GM12878 (cell line): ENCODE results near the gene FTO. TPM values are rescaled to one million over a fixed set of nuclear protein-coding genes. Genes with fewer than 3 reads are reported as not detected.

Experiments used
- ATAC-seq: fragments of 200-7000 bp; cut with Tn5 transposase; 3 replicates; pipeline ENCODE4 v1.9.1; 2020; ENCODE audit warnings: mild to moderate bottlenecking, moderate library complexity
- BruUV-seq: library from RNA; stranded (reverse); fragments of 400-500 nt; replicated peaks from 2 replicates; lab custom pipeline; 2021; lab: Mats Ljungman, UMichigan
- CTCF ChIA-PET: fragments of 300-600 bp; sonication (Branson Sonifier 250); formaldehyde crosslinking; extraction: SDS; loops from one replicate; lab custom pipeline; 2021; ENCODE audit warnings: inconsistent platforms; lab: Yijun Ruan, JAX
- POLR2A ChIA-PET: fragments of 350-600 bp; formaldehyde crosslinking; extraction: SDS; loops from one replicate; lab custom pipeline; 2021; ENCODE audit warnings: inconsistent platforms; lab: Charles Lee
- RAD21 ChIA-PET: fragments of 300-600 bp; sonication (Branson Sonifier 250); formaldehyde crosslinking; loops from one replicate; lab custom pipeline; 2023; ENCODE audit warnings: antibody characterized with exemption; ENCODE audit not compliant: unreplicated experiment; lab: Charles Lee
- SMC1A ChIA-PET: fragments of 300-600 bp; sonication (Branson Sonifier 250); formaldehyde crosslinking; loops from one replicate; lab custom pipeline; 2023; ENCODE audit not compliant: unreplicated experiment, uncharacterized antibody; lab: Charles Lee
- DNase-seq: peaks from one replicate; pipeline ENCODE4 v3.0.0-alpha.2; 2011; ENCODE audit warnings: low read depth, low spot score
- FAIRE-seq: peaks from 3 replicates; lab custom pipeline; 2011; peaks lifted over from hg19 to GRCh38; lab: Jason Lieb, UNC
- H2AFZ ChIP-seq: 2 replicates; pipeline ENCODE4 v1.6.0; 2011; ENCODE audit warnings: low read depth, low read length, control low read depth; ENCODE audit not compliant: control insufficient read depth
- H3K27ac ChIP-seq: 2 replicates; pipeline ENCODE4 v1.5.1; 2011; ENCODE audit warnings: control low read depth; ENCODE audit not compliant: control insufficient read depth, insufficient read depth
- H3K27me3 ChIP-seq, 2 experiments: replicated peaks in 1 of 2; 2 replicates each; pipeline versions ENCODE4 v1.6.0 to v1.6.1; 2011; ENCODE audit warnings: low read length in 1 of 2; ENCODE audit not compliant: control insufficient read depth in 2 of 2, insufficient read depth in 2 of 2
- H3K36me3 ChIP-seq, 2 experiments: 2 replicates each; pipeline ENCODE4 v1.5.1; 2011; ENCODE audit warnings: low read length in 1 of 2; ENCODE audit not compliant: control insufficient read depth in 2 of 2, insufficient read depth in 2 of 2
- H3K4me1 ChIP-seq: 2 replicates; pipeline ENCODE4 v1.6.1; 2011; ENCODE audit warnings: mild to moderate bottlenecking, low read length, moderate library complexity, mixed read lengths; ENCODE audit not compliant: control insufficient read depth, insufficient read depth
- H3K4me2 ChIP-seq: 2 replicates; pipeline ENCODE4 v1.6.0; 2011; ENCODE audit warnings: control low read depth; ENCODE audit not compliant: control insufficient read depth, insufficient read depth
- H3K4me3 ChIP-seq: fragments of 200-600 bp; sonication (generic); 2 replicates; pipeline ENCODE4 v1.5.1; 2016
- H3K79me2 ChIP-seq: 2 replicates; pipeline ENCODE4 v1.6.0; 2011; ENCODE audit warnings: low read length; ENCODE audit not compliant: control insufficient read depth, insufficient read depth
- H3K9ac ChIP-seq: 2 replicates; pipeline ENCODE4 v1.8.0; 2011; ENCODE audit warnings: low read length, control low read depth, mixed read lengths; ENCODE audit not compliant: control insufficient read depth, insufficient read depth
- H3K9me3 ChIP-seq: replicated peaks from 3 replicates; pipeline ENCODE4 v1.5.1; 2011; ENCODE audit warnings: mild to moderate bottlenecking, low read length; ENCODE audit not compliant: control insufficient read depth, insufficient read depth
- H4K20me1 ChIP-seq: 2 replicates; pipeline ENCODE4 v1.6.0; 2011; ENCODE audit not compliant: control insufficient read depth, insufficient read depth
- BMI1 ChIP-seq: fragments of 450-650 bp; IDR thresholded peaks from 2 replicates; pipeline ENCODE4 v1.6.1; 2016; ENCODE audit warnings: mild to moderate bottlenecking, moderate library complexity, borderline replicate concordance
- NBN ChIP-seq: fragments of 450-650 bp; IDR thresholded peaks from 2 replicates; pipeline ENCODE4 v1.6.1; 2016
- SP1 ChIP-seq: IDR thresholded peaks from one replicate; pipeline ENCODE4 v1.6.1; 2011; ENCODE audit warnings: low read depth, low read length
- WGBS: methylation state at CpG from one replicate; pipeline ENCODE4 v1.1.6; 2016; ENCODE audit warnings: low lambda C conversion rate; ENCODE audit not compliant: insufficient replicate concordance, insufficient coverage; ENCODE audit errors: missing lambda C conversion rate; 5-methylcytosine and 5-hydroxymethylcytosine counted together
- in situ Hi-C: fragments of 300-500 bp; cut with MboI; formaldehyde crosslinking; loops from 9 replicates; pipeline ENCODE4 v1.14.3; 2018; ENCODE audit warnings: mixed read lengths
- intact Hi-C: fragments of 100-400 bp; cut with micrococcal nuclease; formaldehyde crosslinking; loops from one replicate; pipeline ENCODE4 v1.14.2; 2022; ENCODE audit not compliant: unreplicated experiment
- polyA plus RNA-seq, 11 experiments: library from polyadenylated mRNA; depleted of rRNA in 4 of 11; unstranded in 6 of 11; stranded (reverse) in 5 of 11; fragments of >200 nt; fragmentation: Nextera tagmentation in 4 of 11; fragmentation: Illumina TruSeq in 1 of 11; extraction: Ambion mirVana in 4 of 11; extraction: Trizol in 1 of 11; gene quantifications; 1 replicate in 1 of 11; 2 replicates in 10 of 11; pipeline versions ENCODE4 v1.2.1 to v1.2.3, GENCODE V29; 2011 to 2016; ENCODE audit warnings: inconsistent platforms in 2 of 11, missing spikeins in 2 of 11, low read depth in 1 of 11
- total RNA-seq, 4 experiments: library from RNA; depleted of rRNA in 3 of 4; stranded (reverse); fragments of >200 nt in 3 of 4; fragmentation: Illumina TruSeq in 1 of 4; extraction: Trizol in 1 of 4; gene quantifications; 2 replicates each; pipeline versions ENCODE4 v1.2.1 to v1.2.3, GENCODE V29; 2013 to 2021
- TF ChIP-seq, protein P1 (sequence below): fragments of 450-650 bp; IDR thresholded peaks from 2 replicates; pipeline ENCODE4 v1.6.1; 2017; ENCODE audit warnings: mild to moderate bottlenecking, moderate library complexity

Gene FTO
- total and polyA plus RNA-seq, 10 of the 15 experiments (the other 5 are each of a cell fraction or from before 2014, with no cell fraction given) = 20.1 to 55.0 (median 47.0) TPM

DNA sequence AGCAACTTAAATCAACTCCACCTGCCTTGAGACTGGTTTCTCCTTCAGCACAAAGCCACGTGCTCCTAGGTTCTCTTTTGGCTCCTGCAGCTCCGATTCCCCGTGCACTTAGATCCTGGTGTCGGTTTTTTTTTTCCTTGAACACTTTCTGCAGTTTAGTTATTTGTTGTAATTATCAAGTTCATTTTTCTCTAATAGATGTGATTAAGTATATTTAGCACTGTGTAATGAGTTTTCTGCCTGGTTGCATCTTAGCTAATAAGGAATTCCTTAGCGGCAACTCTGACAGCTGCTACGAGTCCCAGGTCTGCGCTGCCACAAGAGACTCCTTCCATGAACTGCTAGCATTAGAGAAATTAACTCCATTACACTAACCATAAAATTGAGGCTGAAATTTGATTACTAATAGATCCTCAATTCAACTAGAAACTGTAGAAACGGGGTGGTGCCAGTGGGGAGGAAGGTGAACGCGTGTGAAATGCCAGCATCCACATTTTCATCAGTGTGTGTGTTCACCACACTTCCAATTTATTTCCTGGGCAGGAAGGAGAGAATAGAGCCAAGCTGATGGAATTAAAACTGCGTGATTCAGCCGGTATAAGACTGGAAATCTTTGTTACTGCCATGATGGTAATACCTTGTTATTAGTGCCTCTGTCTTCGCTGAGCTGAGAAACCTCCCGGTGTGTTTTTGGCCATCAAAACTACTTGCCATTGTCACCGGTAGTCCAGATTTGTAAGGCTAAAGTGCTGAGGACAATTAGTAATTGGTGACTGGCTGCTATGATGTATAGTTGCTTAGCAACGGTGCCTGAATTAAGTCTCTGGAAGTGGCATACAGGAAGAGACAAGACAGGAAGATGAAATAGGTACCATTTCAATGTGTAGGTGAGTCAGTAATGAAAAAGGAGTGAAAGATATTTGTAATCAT, 350.2 kb downstream of the FTO start:
- Histone ChIP-seq H3K4me3 (no peak overlapping the region), H3K27me3 (no peaks in the 10 kb centered on the region), H3K27ac (no peak overlapping the region), H3K9ac (no peak overlapping the region), H3K9me3 (no peaks in the 10 kb centered on the region), H3K4me2 (no peak overlapping the region), H4K20me1 (no peaks in the 10 kb centered on the region; the same call in 1 of the 2 replicates), H3K4me1 (no peaks in the 10 kb centered on the region), H2AFZ (no peak overlapping the region), H3K79me2 (no peaks in the 10 kb centered on the region), H3K36me3 (no peaks in the 10 kb centered on the region)
- RAD21 ChIA-PET = no interaction called here
- FAIRE-seq = no peak
- no peak for DNase-seq
- BruUV-seq = no TSS peak
- ATAC-seq = no peak
- POLR2A ChIA-PET = no interaction called here
- 95% methylated on average over 16 of the region's 16 CpGs for WGBS
- SMC1A ChIA-PET = interaction anchor here (1.3 to 1.4 kb wide), 2 partner anchors 11 to 17 kb away, joined by 3 to 5 read pairs; no protein-coding TSS in a partner anchor
- CTCF ChIA-PET = no interaction called here
- in situ Hi-C loops (no loop called here), intact Hi-C loops (no loop called here)
- TF ChIP-seq NBN (no peak), SP1 (no peak), BMI1 (no peak)
- TF ChIP-seq, protein P1, sequence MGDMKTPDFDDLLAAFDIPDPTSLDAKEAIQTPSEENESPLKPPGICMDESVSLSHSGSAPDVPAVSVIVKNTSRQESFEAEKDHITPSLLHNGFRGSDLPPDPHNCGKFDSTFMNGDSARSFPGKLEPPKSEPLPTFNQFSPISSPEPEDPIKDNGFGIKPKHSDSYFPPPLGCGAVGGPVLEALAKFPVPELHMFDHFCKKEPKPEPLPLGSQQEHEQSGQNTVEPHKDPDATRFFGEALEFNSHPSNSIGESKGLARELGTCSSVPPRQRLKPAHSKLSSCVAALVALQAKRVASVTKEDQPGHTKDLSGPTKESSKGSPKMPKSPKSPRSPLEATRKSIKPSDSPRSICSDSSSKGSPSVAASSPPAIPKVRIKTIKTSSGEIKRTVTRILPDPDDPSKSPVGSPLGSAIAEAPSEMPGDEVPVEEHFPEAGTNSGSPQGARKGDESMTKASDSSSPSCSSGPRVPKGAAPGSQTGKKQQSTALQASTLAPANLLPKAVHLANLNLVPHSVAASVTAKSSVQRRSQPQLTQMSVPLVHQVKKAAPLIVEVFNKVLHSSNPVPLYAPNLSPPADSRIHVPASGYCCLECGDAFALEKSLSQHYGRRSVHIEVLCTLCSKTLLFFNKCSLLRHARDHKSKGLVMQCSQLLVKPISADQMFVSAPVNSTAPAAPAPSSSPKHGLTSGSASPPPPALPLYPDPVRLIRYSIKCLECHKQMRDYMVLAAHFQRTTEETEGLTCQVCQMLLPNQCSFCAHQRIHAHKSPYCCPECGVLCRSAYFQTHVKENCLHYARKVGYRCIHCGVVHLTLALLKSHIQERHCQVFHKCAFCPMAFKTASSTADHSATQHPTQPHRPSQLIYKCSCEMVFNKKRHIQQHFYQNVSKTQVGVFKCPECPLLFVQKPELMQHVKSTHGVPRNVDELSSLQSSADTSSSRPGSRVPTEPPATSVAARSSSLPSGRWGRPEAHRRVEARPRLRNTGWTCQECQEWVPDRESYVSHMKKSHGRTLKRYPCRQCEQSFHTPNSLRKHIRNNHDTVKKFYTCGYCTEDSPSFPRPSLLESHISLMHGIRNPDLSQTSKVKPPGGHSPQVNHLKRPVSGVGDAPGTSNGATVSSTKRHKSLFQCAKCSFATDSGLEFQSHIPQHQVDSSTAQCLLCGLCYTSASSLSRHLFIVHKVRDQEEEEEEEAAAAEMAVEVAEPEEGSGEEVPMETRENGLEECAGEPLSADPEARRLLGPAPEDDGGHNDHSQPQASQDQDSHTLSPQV = no peak
